Endometrial microvascular endothelial cells (primary cell): ENCODE measurements around the gene NLGN1. TPM values are rescaled to one million over a fixed set of nuclear protein-coding genes. Genes with fewer than 3 reads are reported as not detected.

Experiments
- in situ Hi-C: cut with HindIII; loops from 2 replicates; pipeline ENCODE4 v1.10.0; 2017; ENCODE audit warnings: low sequenced_read_pairs, low pct_unique_long_range_greater_than_20kb; ENCODE audit errors: inconsistent ontology term
- total RNA-seq: library from RNA; depleted of rRNA; stranded (reverse); fragments of >200 nt; gene quantifications from one replicate; pipeline ENCODE4 v1.2.3, GENCODE V29; 2015; ENCODE audit errors: inconsistent ontology term

Gene NLGN1
- total RNA-seq, 1 donor from 2014 or later = 10.3 TPM

- in situ Hi-C loops = no loop called here
Measured at GRCh38 chr3:173911446-173911845, 513.9 kb downstream of the NLGN1 start.

GRCh38 chr3:173912126-173912525, 514.6 kb downstream of the NLGN1 start:
- in situ Hi-C loops = no loop called here

GRCh38 chr3:173913397-173913796, 515.9 kb downstream of the NLGN1 start:
- in situ Hi-C loops = no loop called here

GRCh38 chr3:173913974-173914421, 516.5 kb downstream of the NLGN1 start:
- in situ Hi-C loops = no loop called here

- in situ Hi-C loops = no loop called here
Measured at GRCh38 chr3:173916799-173917198, 519.3 kb downstream of the NLGN1 start.

GRCh38 chr3:173920386-173920785, 522.8 kb downstream of the NLGN1 start:
- in situ Hi-C loops = no loop called here

- in situ Hi-C loops = no loop called here
Measured at GRCh38 chr3:173921732-173922131, 524.2 kb downstream of the NLGN1 start.

GRCh38 chr3:173923204-173923603, 525.7 kb downstream of the NLGN1 start:
- in situ Hi-C loops = no loop called here

GRCh38 chr3:173930251-173930650, 532.7 kb downstream of the NLGN1 start:
- in situ Hi-C loops = no loop called here

- in situ Hi-C loops = no loop called here
Measured at GRCh38 chr3:173932624-173933023, 535.1 kb downstream of the NLGN1 start.

- in situ Hi-C loops = no loop called here
Measured at GRCh38 chr3:173933113-173933512, 535.6 kb downstream of the NLGN1 start.

GRCh38 chr3:173936316-173936715, 538.8 kb downstream of the NLGN1 start:
- in situ Hi-C loops = no loop called here

- in situ Hi-C loops = no loop called here
Measured at GRCh38 chr3:173938159-173938558, 540.6 kb downstream of the NLGN1 start.

- in situ Hi-C loops = no loop called here
Measured at GRCh38 chr3:173938616-173939015, 541.1 kb downstream of the NLGN1 start.

- in situ Hi-C loops = no loop called here
Measured at GRCh38 chr3:173939331-173939730, 541.8 kb downstream of the NLGN1 start.

- in situ Hi-C loops = no loop called here
Measured at GRCh38 chr3:173943264-173943663, 545.7 kb downstream of the NLGN1 start.

GRCh38 chr3:173945170-173945569, 547.6 kb downstream of the NLGN1 start:
- in situ Hi-C loops = no loop called here

- in situ Hi-C loops = no loop called here
Measured at GRCh38 chr3:173945806-173946205, 548.3 kb downstream of the NLGN1 start.

GRCh38 chr3:173954647-173955046, 557.1 kb downstream of the NLGN1 start:
- in situ Hi-C loops = no loop called here

- in situ Hi-C loops = no loop called here
Measured at GRCh38 chr3:173957646-173958045, 560.1 kb downstream of the NLGN1 start.

- in situ Hi-C loops = no loop called here
Measured at GRCh38 chr3:173958805-173959204, 561.3 kb downstream of the NLGN1 start.

GRCh38 chr3:173970281-173970680, 572.7 kb downstream of the NLGN1 start:
- in situ Hi-C loops = no loop called here
